Inflammatory macrophage (primary cell): ENCODE data around the gene TRAK2.
"Not testable (repeated sequence)": the region's sequence is repeated elsewhere in the genome, so short reads cannot be mapped to it uniquely, and the experiment has no call there.

Experiments used
- DNase-seq, 2 donors: peaks; one replicate each; pipeline ENCODE4 v3.0.0-alpha.2; 2020 to 2022

TRAK2 gene

GRCh38 chr2:201448061-201448460, 3.2 kb downstream of the TRAK2 start:
- no peak for DNase-seq

DNA sequence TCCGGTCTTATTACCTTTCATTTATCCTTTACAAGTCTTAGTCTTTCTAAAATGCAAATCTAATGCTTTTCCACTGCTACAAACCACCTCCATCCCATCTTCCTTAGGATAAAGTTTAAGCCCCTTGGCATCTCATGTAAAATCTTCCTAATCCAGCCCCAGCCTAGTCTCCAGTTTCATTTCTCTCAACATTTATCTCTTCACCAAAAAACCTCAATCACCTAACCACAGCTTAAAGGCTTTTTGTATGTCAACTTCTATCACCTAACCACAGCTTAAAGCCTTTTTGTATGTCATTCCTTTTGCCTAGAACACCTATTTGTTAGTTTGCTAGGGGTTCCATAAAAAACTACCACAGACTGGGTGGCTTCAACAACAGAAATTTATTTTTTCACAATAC, 4.2 kb downstream of the TRAK2 start:
- no peak for DNase-seq

DNA sequence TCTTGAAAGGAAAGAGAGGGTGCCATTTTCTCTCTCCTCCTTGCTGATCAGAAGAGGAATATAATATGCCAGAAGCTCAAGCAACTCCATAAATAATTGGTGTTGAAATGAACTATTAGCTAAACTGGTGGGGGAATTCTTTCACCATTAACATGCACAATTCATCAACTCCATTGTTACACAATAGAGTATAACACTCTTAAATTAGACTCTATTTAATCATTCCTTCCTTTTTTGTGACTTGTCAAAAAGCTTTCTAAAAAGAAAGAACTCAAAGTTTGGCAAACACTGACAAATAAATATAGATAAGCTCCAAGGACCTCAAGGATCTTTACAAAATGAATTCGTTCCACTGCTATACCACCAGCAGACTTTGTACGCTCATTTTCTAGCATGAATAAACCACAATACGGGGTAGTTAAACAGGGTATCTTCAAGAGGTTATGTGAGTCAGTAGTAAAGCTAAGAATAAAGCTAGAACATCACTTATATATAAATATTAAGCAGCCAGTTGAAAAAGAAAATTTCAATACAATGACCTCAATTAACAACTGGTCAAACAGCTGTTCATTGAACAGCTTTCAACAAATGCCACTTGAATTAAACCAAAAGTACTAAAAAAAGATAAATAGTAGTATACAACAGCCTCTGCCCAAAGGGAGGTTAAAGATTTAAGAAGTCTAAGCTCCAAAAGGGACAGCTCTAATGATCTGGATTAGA, 6.4 kb downstream of the TRAK2 start:
- peak in 1 of 2 donors; percentile 44 for DNase-seq

DNA sequence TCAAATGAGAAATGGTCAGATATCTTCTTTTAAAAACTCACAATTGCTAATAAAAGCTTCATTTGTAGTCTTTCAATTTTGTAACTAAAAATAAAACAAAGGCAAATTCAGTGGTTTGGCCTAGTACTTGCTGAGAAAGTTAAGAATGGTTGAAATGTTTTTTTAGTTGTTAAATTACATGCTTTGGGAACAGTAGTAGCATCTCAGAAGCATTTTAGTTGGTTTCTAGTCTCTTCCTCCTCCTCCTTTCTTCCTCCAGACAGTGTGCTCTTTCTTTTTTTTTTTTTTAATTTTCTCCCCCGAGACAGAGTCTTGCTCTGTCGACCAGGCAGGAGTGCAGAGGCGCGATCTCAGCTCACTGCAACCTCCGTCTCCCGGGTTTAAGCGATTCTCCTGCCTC, 9.8 kb downstream of the TRAK2 start:
- DNase-seq = no peak

DNA sequence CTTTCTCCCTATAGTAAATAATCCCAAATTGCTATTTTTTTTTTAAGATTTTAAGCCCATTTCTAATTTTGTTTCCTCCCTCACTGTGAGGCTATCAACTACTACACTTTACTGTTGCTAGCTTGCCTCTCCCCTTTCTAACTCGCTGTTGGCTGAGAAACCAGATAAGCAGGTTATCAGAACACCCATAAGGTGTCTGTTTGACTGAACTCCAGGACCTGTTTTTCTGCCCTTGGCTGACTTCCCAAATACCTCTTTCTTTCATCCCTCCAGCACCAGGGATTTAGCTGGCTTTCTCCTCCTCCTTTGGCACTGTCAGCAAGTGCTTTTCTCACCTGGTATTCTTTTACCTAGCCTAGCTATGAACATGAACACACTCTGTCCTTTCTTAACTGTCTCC, 11.1 kb downstream of the TRAK2 start:
- DNase-seq = no peak

- not testable (repeated sequence) for DNase-seq
Observed at GRCh38 chr2:201439336-201439922, 11.8 kb downstream of the TRAK2 start.

DNA sequence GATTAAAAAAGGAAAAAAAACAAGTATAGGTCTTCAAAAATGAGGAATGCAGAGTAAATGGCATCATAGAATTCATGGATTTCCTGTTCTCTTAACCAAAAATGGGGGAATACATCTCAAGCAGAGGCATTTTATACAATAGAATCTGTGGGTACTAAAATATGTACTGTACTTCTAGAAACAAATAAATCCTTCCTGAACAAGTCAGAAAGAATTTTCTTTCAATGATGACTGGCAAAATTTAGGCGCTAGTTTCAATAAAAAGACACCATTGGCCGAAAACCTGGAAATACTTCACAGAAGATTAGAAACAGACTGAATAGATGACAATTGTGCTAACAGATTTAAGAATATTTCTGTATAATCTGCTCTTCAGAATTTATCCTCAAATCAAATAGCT, 15.1 kb downstream of the TRAK2 start:
- DNase-seq = no peak

DNA sequence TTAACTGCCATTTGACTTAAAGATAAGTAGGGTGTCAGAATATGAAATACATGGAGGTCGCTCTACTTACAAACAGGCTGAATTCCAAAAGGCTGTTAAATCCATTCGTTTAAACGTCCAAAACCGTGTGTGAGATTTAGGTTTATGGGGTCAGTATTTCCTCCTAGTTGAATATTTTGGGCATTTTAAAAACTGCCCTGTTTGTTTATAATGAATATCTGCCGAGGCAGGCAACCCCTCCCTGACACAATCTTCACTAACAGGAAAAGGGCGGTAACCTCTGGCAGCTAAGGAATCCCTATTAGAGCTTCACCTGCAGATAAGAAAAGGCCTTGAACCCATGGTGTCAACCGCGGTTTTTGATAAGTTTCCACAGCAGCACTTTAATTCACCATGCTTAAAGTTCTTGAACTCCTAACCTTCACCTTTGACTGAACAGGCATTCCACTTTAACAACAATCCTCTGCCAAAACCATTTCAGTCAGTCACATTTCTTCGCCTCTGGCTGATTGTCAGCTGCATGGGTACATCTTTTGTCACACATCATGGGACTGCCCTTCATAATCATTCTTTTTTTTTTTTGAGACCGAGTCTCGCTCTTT, 17.8 kb downstream of the TRAK2 start:
- DNase-seq = no peak

DNA sequence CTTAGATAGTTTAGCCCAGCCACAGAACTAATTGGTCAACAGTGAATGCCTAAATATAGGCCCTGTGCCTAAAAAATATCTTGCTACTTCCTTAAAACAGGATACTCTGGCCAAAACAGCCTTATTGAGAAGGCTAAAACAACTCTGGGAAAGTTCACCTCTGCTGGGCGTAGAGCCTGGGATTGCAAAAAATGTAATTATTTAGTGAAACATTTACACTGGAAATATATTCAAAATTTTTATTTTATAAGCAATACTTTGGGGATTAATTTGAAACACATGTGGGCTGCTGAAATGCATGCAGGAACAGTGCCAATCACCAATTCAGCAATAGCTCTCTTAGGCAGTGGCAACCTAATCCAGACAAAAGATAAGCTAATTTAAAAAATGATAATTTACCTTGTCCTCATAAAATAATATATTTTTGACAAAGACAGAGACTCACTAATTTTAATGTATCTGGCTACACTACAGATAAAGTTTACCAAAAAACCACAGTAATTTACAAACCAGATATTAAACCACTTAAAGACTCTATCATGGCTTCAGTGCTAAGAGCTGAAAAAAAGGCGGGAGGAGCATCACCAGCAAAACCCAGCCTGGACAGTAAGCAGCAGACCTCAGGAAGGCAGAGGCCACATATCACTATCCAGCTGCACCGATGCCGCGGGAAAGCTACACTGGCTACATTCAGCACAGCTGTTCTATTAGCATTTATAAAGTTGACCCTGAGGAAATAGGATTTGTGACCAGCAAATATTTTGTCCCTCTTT, 18.5 kb downstream of the TRAK2 start:
- peak; percentile 33 to 44 for DNase-seq

DNA sequence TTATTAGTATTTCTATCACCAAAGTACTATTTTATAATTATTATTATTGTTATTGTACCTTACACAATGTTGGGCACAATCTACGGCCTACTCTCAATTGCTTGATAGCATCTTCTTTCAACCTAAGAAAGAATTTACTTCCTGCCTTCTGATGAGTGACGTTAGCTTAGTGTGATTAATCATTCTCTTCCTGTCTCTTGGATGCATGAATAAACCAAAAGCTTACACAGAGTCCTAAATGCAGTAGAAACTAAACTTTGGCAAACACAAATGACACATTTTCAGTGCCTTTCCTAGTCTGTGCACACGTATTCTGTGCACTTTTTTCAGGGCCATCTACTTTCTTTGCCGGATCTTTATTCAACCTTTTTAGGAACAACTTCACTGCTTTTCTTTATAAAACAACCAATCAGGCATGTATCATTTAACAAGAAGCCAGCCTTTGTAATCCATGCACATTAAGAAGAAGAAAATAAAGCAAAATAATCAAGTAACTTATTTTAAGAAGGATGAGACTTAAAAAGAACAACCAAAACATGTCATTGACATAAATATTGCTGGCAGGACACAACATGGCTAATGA, 19.1 kb downstream of the TRAK2 start:
- DNase-seq = peak in 1 of 2 donors; percentile 26

DNA sequence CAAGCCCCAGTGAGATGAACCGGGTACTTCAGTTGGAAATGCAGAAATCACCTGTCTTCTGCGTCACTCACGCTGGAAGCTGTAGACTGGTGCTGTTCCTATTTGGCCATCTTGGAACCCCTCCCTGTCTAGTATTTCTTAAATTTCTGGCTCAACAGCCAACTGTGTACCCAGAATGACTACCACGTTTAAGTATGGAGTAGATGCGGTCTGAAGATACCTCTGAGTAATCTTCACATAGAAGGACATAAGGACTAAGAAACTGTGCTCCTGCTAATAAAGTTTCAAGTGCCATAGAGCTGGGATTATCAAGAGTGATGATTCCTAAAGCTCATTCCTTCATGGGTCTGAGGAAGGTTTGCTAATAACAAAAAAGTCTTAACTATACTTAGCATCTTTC, 20.4 kb downstream of the TRAK2 start:
- no peak for DNase-seq

DNA sequence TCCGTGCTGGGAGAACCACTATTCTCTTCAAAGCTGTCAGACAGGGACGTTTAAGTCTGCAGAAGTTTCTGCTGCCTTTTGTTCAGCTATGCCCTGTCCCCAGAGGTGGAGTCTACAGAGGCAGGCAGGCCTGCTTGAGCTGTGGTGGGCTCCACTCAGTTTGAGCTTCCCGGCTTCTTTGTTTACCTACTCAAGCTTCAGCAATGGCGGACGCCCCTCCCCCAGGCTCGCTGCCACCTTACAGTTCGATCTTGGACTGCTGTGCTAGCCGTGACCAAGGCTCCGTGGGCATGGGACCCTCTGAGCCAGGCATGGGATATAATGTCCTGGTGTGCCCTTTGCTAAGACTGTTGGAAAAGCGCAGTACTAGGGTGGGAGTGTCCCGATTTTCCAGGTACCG, 20.9 kb downstream of the TRAK2 start:
- DNase-seq = not testable (repeated sequence)

GRCh38 chr2:201429835-201430234, 21.4 kb downstream of the TRAK2 start:
- not testable (repeated sequence) for DNase-seq

- not testable (repeated sequence) for DNase-seq
Observed at GRCh38 chr2:201428366-201428765, 22.9 kb downstream of the TRAK2 start.

- DNase-seq = no peak
Observed at GRCh38 chr2:201425952-201426351, 25.3 kb downstream of the TRAK2 start.

DNA sequence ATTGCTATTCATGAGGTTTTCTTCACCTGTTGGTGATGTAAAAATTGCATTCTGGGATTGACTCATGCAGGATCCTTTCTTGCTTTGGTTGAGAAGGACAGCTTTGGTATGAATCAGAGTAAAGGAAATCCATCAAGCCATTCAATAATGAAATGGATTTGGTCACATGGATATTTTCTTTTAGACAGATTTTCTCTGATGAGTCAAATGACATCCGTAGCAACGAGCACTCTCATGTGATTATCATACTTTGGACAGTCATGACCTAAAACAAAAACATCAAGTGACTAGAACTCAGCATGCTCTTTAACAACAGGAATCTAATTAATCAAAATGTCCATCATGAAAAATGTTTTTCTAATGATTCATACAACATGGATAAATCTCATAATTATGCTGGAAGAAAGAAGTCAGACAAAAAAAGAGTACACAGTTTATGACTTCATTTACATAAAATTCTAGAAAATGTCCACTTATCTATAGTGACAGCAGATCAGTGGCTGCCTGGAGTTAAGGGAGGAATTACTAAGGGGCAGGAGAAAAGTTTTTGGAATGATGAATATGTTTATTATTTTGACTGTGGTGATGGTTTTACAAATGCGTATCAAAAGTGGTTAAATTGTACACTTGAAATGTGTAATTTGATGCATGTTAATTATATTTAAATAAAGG, 30.7 kb downstream of the TRAK2 start:
- DNase-seq = peak; percentile 35 to 43

GRCh38 chr2:201419986-201420385, 31.3 kb downstream of the TRAK2 start:
- DNase-seq = no peak

DNA sequence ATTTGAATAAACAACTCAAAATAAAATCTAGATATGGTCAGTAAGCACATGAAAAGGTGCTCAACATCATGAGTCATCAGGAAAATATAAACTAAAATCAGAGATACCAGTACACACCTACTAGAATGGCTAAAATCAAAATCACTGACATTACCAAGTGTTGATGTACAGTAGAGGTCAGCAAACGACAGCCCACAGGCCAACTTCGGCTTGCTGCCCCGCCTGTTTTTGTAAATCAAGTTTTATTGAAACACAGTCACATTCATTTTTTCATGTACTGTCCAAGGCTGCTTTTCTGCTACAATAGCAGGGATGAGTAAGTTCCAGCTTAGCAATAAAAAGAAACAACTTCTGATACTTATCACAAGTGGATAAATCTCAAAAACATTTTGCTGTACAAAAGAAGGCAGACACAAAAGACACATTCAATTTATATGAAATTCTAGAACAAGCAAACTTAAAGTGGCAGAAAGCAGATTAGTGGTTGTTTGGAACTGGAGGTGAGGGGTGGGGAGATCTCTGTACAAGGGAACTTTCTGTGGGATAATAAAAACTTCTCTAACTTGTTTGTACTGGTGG, 32.1 kb downstream of the TRAK2 start:
- DNase-seq = no peak

DNA sequence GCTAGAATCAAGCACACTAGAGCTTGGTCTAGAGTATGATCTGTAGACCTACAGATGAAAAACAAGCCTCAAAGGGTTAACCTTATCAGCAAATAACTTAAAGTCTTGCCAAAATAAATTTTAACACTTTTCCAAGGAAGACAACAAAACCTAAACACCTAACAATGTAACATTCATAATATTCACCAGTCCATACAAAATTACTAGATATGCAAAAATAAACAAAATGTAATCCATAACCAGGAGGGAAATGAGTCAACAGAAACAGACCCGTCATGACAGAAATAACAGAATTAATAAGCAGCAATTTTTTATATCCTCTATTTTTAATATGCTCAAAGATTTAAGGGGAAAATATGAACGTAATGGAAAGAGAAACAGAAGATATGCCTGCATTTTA, 36.1 kb downstream of the TRAK2 start:
- DNase-seq = no peak

DNA sequence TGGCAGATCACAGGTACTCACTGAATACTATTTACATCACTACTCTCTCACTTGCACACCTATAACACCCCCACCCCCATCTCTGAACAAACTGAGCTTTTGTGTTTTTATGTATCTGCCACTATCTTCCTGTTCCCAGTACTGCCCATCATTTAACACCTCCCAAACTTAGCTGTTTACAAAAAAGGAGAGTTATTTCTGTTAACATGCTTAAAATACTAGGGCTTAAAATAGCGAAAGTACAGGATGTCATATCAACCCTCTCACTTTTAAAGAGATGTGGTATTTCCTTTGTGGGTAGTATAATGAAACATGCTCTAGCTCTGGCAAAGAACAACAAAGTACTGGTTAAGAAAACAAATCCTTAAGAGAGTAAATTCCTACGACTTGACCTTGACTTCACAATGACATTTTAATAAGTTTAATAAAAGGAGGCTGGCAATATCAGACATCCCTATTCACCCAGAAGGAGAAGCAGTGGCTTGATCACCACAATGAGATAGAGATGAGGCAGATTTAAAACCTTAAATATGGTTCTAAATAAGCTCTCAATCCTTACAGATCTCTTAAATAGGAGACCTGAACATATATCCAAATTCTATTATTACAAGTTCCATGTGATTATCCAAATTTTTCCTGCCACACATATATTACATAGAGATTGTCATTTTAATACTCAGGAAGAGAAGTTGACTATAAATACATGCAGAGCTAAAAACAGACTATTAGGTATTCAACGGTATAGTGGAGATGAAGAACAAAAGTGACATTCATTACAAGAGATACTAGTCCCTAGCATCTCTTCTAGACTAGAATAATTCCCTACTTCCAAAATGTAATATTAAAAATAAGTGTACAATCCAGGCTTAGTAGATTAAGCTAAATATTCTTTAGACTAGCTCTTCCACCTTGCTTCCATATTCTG, 36.9 kb downstream of the TRAK2 start:
- DNase-seq = no peak

DNA sequence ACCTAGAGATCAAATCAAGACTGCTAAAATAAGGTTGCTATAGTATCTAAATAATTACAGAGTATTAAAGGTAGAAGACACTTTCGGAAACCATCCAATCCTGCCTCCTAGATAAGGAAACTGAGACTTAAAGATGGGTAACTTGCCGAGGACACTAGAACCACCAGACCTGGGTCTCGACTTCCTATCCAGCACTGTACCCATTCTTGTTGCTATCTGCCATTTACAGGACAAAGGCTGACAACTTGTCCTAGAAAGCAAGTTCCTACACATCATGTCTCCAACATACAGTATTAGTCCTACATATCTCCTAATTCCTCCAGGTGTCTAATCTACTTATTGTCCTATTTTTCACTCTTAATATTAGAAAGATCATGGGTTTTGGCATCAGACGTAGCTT, 37.7 kb downstream of the TRAK2 start:
- no peak for DNase-seq
